Loucy (cell line): ENCODE data around the gene SMURF2.

ENCODE experiments used
- H2AFZ ChIP-seq: fragments of 200-600 bp; sonication (generic); 2 replicates; pipeline ENCODE4 v1.6.0; 2016; ENCODE audit warnings: antibody characterized with exemption, mild to moderate bottlenecking, low read length, moderate library complexity
- H3F3A ChIP-seq: fragments of 200-600 bp; 2 replicates; pipeline ENCODE4 v1.6.0; 2016; ENCODE audit warnings: antibody characterized with exemption, low read depth, mild to moderate bottlenecking
- H3K27me3 ChIP-seq: fragments of 200-600 bp; sonication (generic); 2 replicates; pipeline ENCODE4 v1.6.1; 2014; ENCODE audit warnings: low read length, mild to moderate bottlenecking; ENCODE audit not compliant: insufficient read depth, poor library complexity, severe bottlenecking
- H3K36me3 ChIP-seq: fragments of 200-600 bp; sonication (generic); 2 replicates; pipeline ENCODE4 v1.6.1; 2016; ENCODE audit warnings: low read length; ENCODE audit not compliant: insufficient read depth
- H3K4me1 ChIP-seq: fragments of 200-600 bp; sonication (generic); 2 replicates; pipeline ENCODE4 v1.5.1; 2014; ENCODE audit warnings: low read length, mild to moderate bottlenecking; ENCODE audit not compliant: insufficient read depth, poor library complexity, severe bottlenecking
- H3K4me2 ChIP-seq: fragments of 200-600 bp; sonication (generic); 2 replicates; pipeline ENCODE4 v1.6.0; 2014; ENCODE audit warnings: antibody characterized with exemption, low read length, low read depth, mild to moderate bottlenecking; ENCODE audit not compliant: poor library complexity, severe bottlenecking
- H3K4me3 ChIP-seq: fragments of 200-600 bp; sonication (generic); 2 replicates; pipeline ENCODE4 v1.5.1; 2014; ENCODE audit warnings: low read length, mild to moderate bottlenecking, mixed read lengths; ENCODE audit not compliant: poor library complexity, severe bottlenecking
- H3K79me2 ChIP-seq: fragments of 200-600 bp; sonication (generic); 2 replicates; pipeline ENCODE4 v1.6.1; 2014; ENCODE audit warnings: low read length; ENCODE audit not compliant: insufficient read depth
- H3K9ac ChIP-seq: fragments of 200-600 bp; sonication (generic); 2 replicates; pipeline ENCODE4 v1.6.0; 2014; ENCODE audit warnings: mild to moderate bottlenecking, low read depth, low read length, moderate library complexity; ENCODE audit not compliant: poor library complexity, severe bottlenecking
- H3K9me2 ChIP-seq: fragments of 200-600 bp; sonication (generic); replicated peaks from 2 replicates; pipeline ENCODE4 v1.6.1; 2016; ENCODE audit warnings: low read depth, low read length, mixed read lengths
- H3K9me3 ChIP-seq: fragments of 200-600 bp; sonication (generic); 2 replicates; pipeline ENCODE4 v1.6.1; 2014; ENCODE audit warnings: mild to moderate bottlenecking, antibody characterized with exemption, low read length, low read depth; ENCODE audit not compliant: insufficient read depth
- H4K20me1 ChIP-seq: fragments of 200-600 bp; sonication (generic); 2 replicates; pipeline ENCODE4 v1.6.0; 2014; ENCODE audit warnings: antibody characterized with exemption, low read length, mild to moderate bottlenecking; ENCODE audit not compliant: insufficient read depth, poor library complexity, severe bottlenecking
- CTCF ChIP-seq: fragments of 200-600 bp; sonication (generic); conservative IDR thresholded peaks from 2 replicates; pipeline ENCODE4 v1.5.1; 2014; ENCODE audit warnings: mild to moderate bottlenecking, antibody characterized with exemption, low read length
- EZH2phosphoT487 ChIP-seq: fragments of 200-600 bp; IDR thresholded peaks from 2 replicates; pipeline ENCODE4 v1.6.1; 2018; ENCODE audit warnings: antibody characterized with exemption, mild to moderate bottlenecking, moderate library complexity, borderline replicate concordance

The SMURF2 gene

GRCh38 chr17:64531955-64532371 lies 130.1 kb downstream of the SMURF2 start:
- H2AFZ ChIP-seq, result no peak overlapping the region
- no peaks in the 10 kb centered on the region for H3F3A ChIP-seq
- H3K79me2 ChIP-seq, result no peaks in the 10 kb centered on the region
- H3K4me2 ChIP-seq, result no peak overlapping the region
- no peaks in the 10 kb centered on the region for H3K9me3 ChIP-seq
- peaks cover 98% of the 10 kb centered on the region for H3K36me3 ChIP-seq
- no peak overlapping the region for H3K9ac ChIP-seq
- H3K4me1 ChIP-seq, result no peaks in the 10 kb centered on the region
- no peaks in the 10 kb centered on the region for H3K9me2 ChIP-seq
- no peak overlapping the region for H3K4me3 ChIP-seq
- no peaks in the 10 kb centered on the region for H4K20me1 ChIP-seq
- TF ChIP-seq EZH2phosphoT487 (no peak), CTCF (no peak)
- H3K27me3 ChIP-seq, result no peaks in the 10 kb centered on the region

DNA sequence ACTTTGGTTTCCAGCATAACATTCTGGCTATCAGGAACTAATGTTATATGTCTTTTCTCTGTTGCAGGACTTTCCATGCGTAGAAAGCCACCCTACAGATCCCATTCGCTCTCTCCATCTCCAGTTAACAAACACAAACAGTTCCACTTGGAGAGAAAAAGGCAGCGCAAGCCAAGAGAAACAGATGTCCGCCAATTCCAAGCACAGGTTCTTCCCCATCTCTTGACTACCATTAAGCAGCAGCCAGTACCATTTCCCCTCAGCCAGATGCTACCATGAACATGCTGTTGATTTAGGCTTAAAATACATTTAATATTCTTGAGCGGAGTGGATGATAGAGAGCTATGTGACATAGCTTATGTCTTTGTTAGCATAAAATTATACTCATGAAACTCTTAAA lies 132.9 kb downstream of the SMURF2 start:
- H3F3A ChIP-seq, result no peaks in the 10 kb centered on the region
- no peaks in the 10 kb centered on the region for H3K4me1 ChIP-seq
- no peak for TF ChIP-seq CTCF
- no peak for TF ChIP-seq EZH2phosphoT487
- no peak overlapping the region for H3K9ac ChIP-seq
- no peak overlapping the region for H3K4me2 ChIP-seq
- no peaks in the 10 kb centered on the region for H3K9me3 ChIP-seq
- H2AFZ ChIP-seq, result no peak overlapping the region
- no peak overlapping the region for H3K4me3 ChIP-seq
- no peaks in the 10 kb centered on the region for H4K20me1 ChIP-seq
- H3K27me3 ChIP-seq, result no peaks in the 10 kb centered on the region
- H3K36me3 ChIP-seq, result peaks cover 94% of the 10 kb centered on the region
- H3K9me2 ChIP-seq, result no peaks in the 10 kb centered on the region
- no peaks in the 10 kb centered on the region for H3K79me2 ChIP-seq

GRCh38 chr17:64527914-64528313 lies 134.2 kb downstream of the SMURF2 start:
- Histone ChIP-seq H3K4me2 (no peak overlapping the region), H3K9ac (no peak overlapping the region), H2AFZ (no peak overlapping the region), H3K9me3 (no peaks in the 10 kb centered on the region), H3K36me3 (peaks cover 92% of the 10 kb centered on the region), H3F3A (no peaks in the 10 kb centered on the region), H3K9me2 (no peaks in the 10 kb centered on the region), H3K4me1 (no peaks in the 10 kb centered on the region), H3K27me3 (no peaks in the 10 kb centered on the region), H4K20me1 (no peaks in the 10 kb centered on the region), H3K79me2 (peaks cover 5% of the 10 kb centered on the region; the same call in 1 of the 2 replicates), H3K4me3 (no peak overlapping the region)
- no peak for TF ChIP-seq EZH2phosphoT487
- no peak for TF ChIP-seq CTCF
